IPS DF 4.7 (cell line): ENCODE results near the gene EXOC2.

ENCODE experiments used
- DNase-seq: peaks from one replicate; pipeline ENCODE4 v3.0.0-alpha.2; 2013; ENCODE audit warnings: low spot score; ENCODE audit errors: extremely low read depth

The EXOC2 gene

GRCh38 chr6:446418-447366, 246.2 kb downstream of the EXOC2 start:
- DNase-seq: no peak

DNA sequence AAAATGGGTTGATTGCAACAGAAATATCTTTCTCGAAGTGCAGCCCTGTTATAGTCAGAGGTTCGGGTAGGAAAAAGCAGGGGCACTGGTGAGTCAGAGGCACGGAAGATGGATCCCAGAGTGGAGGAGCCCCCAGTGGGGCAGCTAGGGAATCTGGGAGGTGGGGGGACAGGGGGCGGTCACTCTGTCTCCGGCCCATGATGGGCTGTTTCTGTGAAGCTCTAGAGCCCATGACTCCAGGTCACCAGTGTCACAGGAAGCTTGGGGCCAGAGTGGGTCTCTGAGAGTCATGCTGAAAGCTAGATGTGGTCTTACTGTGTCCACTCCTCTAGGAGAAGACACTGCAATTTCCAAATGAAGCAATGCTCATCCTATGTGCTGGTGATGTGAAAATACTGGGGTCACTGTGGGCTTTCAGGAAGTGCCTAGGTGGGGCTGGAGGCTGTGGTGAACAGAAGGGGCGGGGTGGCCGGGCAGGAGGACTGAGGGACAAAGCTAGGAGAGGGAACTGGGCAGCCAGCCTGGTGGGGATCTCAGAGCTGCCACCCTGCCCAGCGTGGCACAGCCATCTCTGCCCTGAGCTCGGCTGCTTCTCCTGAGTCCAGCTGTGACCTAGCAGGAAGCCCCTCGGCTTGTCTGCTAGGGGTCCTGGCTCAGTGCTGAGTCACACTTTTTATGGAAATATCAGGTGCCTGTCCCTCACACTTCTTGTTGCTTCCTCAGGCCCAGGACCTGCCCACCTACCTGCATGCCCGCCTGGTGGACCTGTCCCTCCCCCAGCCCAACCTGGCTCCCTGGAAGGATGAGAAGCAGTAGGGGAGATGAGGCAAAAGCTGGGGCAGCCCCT, 247.1 kb downstream of the EXOC2 start:
- DNase-seq: no peak

GRCh38 chr6:444653-445275, 248.2 kb downstream of the EXOC2 start:
- DNase-seq: no peak

DNA sequence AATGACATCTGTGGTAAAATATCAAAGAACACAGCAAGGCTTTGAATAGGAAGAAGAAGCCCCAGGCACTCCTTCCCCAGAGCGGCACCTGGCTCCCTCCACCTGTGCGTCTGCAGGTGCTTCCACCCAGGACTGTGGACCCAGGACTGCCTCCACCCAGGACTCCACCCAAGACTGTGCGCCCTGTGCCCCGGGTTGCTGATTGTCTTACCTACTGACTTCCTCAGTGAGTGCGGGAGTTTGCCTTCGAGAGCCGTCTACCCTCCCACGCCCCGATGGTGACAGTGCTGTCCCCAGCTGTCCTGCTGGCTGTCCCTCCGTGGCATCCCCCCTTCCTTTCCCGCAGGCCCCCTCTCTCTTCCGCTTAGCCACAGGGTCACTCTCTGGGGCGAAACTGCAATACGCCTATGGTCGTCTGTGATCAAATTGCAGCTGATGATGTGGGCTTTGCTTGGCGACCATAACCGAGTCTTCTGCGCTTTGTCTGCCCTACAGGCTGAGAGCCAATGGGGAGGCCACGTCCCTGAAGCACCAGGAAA, 249.2 kb downstream of the EXOC2 start:
- no peak for DNase-seq

GRCh38 chr6:441126-441920, 251.6 kb downstream of the EXOC2 start:
- DNase-seq: no peak

GRCh38 chr6:439641-440167, 253.2 kb downstream of the EXOC2 start:
- DNase-seq: no peak

DNA sequence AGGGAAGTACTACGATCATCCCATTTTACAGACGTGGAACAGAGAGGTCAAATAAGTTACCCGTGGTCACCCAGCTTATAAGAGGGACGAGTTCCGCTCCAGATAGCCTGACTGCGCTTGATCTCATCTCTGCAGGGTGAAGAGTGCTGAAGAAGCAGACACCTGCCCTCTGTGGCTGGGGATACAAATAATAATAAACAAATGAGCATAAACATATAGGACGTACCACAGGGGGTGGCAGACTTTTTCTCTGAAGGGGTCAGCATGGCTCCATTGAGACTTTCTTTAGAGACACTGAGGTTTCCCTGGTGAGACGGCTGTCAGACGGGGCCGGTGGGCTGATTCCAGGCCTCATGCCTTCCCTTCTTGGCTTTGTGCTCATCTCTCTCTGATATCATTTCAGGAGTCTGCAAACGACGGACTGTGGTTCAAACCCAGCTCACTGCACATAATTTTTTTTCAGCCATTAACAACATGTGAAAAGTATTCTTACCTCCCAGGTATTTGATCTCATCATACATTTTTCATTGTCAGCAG, 254.2 kb downstream of the EXOC2 start:
- DNase-seq: no peak

GRCh38 chr6:437037-437392, 255.9 kb downstream of the EXOC2 start:
- no peak for DNase-seq

- no peak for DNase-seq
Measured at GRCh38 chr6:436308-437036, 256.5 kb downstream of the EXOC2 start.

DNA sequence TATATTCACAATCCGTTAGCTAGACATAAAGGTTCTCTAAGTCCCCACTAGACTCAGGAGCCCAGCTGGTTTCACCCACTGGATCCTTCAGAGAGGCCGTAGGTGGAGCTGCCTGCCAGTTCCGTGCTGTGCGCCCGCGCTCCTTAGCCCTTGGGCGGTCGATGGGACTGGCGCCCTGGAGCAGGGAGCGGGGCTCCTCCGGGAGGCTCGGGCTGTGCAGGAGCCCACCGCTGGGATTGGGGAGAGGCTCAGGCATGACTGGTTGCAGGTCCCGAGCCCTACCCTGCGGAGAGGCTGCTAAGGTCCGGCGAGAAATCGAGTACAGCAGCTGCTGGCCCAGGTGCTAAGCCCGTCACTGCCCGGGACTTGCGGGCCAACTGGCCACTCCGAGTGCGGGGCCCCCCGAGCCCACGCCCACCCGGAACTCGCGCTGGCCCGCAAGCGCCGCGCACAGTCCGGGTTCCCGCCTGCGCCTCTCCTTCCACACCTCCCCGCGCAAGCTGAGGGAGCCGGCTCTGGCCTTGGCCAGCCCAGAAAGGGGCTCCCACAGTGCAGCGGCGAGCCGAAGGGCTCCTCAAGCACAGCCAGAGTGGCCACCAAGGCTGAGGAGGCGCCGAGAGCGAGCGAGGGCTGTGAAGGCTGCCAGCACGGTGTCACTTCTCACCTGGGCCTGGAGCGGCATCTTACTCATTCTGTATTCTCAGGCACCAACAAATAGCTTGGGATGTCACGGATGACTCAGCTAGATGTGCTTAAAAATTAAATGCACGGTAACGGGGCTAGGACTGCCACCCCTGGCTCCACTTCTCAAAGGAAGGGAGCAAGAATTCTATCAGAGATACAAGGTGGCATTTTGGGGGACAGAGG, 257.3 kb downstream of the EXOC2 start:
- DNase-seq: no peak
